WERI-Rb-1 (cell line): ENCODE results near the gene DDA1.

Experiments
- DNase-seq: peaks from one replicate; pipeline ENCODE4 v3.0.0-alpha.2; 2020
- H3K27ac ChIP-seq: fragments of 250-450 bp; sonication (Bioruptor Pico); 2 replicates; pipeline ENCODE4 v1.5.1; 2020; ENCODE audit warnings: mild to moderate bottlenecking, moderate library complexity
- H3K27me3 ChIP-seq: fragments of 250-450 bp; sonication (Bioruptor Pico); 2 replicates; pipeline ENCODE4 v1.5.1; 2021; ENCODE audit warnings: mild to moderate bottlenecking, low read depth, moderate library complexity; ENCODE audit not compliant: insufficient read depth, severe bottlenecking
- H3K36me3 ChIP-seq: fragments of 250-450 bp; sonication (Bioruptor Pico); 2 replicates; pipeline ENCODE4 v1.5.1; 2020; ENCODE audit warnings: mild to moderate bottlenecking, moderate library complexity
- H3K4me3 ChIP-seq: 2 replicates; pipeline ENCODE4 v1.5.1; 2011; ENCODE audit warnings: low read depth, mild to moderate bottlenecking, control low read depth, low read length
- H3K9me3 ChIP-seq: fragments of 250-450 bp; sonication (Bioruptor Pico); 2 replicates; pipeline ENCODE4 v1.5.1; 2021; ENCODE audit warnings: mild to moderate bottlenecking, moderate library complexity; ENCODE audit not compliant: severe bottlenecking
- CTCF ChIP-seq: IDR thresholded peaks from 2 replicates; pipeline ENCODE4 v1.5.1; 2011; ENCODE audit warnings: low read depth, mild to moderate bottlenecking, control low read depth, inconsistent platforms, low read length

DDA1 gene

GRCh38 chr19:17309198-17309964, at the start of gene DDA1:
Gene DDA1 (plus strand): TSS chr19:17309563. CDS start chr19:17309655, 92 bp downstream.
- H3K27ac ChIP-seq: peak within 1 kb of the TSS; percentile 78
- TF ChIP-seq CTCF: no peak
- peak; percentile 100 for DNase-seq
- H3K9me3 ChIP-seq: no peaks in the 10 kb centered on the region
- H3K27me3 ChIP-seq: no peaks in the 10 kb centered on the region
- peaks cover 13% of the 10 kb centered on the region for H3K36me3 ChIP-seq
- peak within 1 kb of the TSS; percentile 97 for H3K4me3 ChIP-seq

GRCh38 chr19:17259934-17260333, 49.4 kb upstream of the DDA1 start:
- no peak for TF ChIP-seq CTCF

DNA sequence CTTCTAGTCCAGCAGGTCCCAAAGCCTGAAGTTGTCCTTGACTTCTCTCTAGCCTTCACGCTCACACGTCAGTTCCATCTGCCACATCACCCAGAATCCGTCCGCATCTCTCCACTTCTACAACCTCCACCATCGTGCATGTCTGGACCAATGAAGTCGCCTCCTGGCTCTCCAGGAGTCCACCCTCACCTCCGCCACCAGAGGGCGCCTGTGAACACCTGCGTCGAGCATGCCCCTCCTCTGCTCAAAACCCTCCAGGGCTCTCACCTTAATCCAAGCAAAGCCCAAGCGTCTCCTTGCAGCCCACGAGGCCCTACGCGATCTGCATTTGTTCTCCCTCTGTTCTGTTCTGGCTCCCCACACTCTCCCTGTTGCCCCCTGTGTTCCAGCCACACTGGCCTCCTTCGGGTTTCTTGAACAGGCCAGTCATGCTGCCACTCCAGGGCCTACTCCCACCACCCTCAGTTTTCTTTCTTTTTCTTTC, 48.5 kb upstream of the DDA1 start:
- no peaks in the 10 kb centered on the region for H3K36me3 ChIP-seq

More at GRCh38 chr19:17259934-17260333, 49.4 kb upstream of the DDA1 start:
- DNase-seq: no peak
- no peaks in the 10 kb centered on the region for H3K27me3 ChIP-seq
- H3K36me3 ChIP-seq: no peaks in the 10 kb centered on the region
- H3K4me3 ChIP-seq: no peak overlapping the region
- peaks cover 25% of the 10 kb centered on the region for H3K9me3 ChIP-seq
- H3K27ac ChIP-seq: no peak overlapping the region

GRCh38 chr19:17262557-17262956, 46.8 kb upstream of the DDA1 start:
- no peak overlapping the region for H3K27ac ChIP-seq

More for the DNA sequence above, 48.5 kb upstream of the DDA1 start:
- H3K9me3 ChIP-seq: peaks cover 25% of the 10 kb centered on the region
- peak; percentile 95 for DNase-seq
- H3K27me3 ChIP-seq: no peaks in the 10 kb centered on the region
- no peak overlapping the region for H3K4me3 ChIP-seq
- H3K27ac ChIP-seq: peak overlapping the region; percentile 87
- peak; percentile 97 for TF ChIP-seq CTCF

GRCh38 chr19:17263712-17264640, 45.4 kb upstream of the DDA1 start:
- Histone ChIP-seq H3K27ac (no peak overlapping the region), H3K4me3 (no peak overlapping the region), H3K36me3 (peaks cover 5% of the 10 kb centered on the region), H3K27me3 (no peaks in the 10 kb centered on the region), H3K9me3 (peaks cover 17% of the 10 kb centered on the region)
- TF ChIP-seq CTCF: no peak
- DNase-seq: no peak

More at GRCh38 chr19:17262557-17262956, 46.8 kb upstream of the DDA1 start:
- Histone ChIP-seq H3K9me3 (peaks cover 25% of the 10 kb centered on the region), H3K27me3 (no peaks in the 10 kb centered on the region), H3K4me3 (no peak overlapping the region), H3K36me3 (no peaks in the 10 kb centered on the region; the same call in 1 of the 2 replicates)
- no peak for TF ChIP-seq CTCF
- DNase-seq: no peak
